Fibroblast of gingiva (primary cell): ENCODE measurements around the gene SUN1.
"Not testable (repeated sequence)": the region's sequence is repeated elsewhere in the genome, so short reads cannot be mapped to it uniquely, and the experiment has no call there.

Experiments
- DNase-seq: peaks from one replicate; pipeline ENCODE4 v3.0.0-alpha.2; 2011; ENCODE audit warnings: low read depth

SUN1 gene

GRCh38 chr7:920351-921070 lies 88.2 kb downstream of the SUN1 start:
- no peak for DNase-seq

DNA sequence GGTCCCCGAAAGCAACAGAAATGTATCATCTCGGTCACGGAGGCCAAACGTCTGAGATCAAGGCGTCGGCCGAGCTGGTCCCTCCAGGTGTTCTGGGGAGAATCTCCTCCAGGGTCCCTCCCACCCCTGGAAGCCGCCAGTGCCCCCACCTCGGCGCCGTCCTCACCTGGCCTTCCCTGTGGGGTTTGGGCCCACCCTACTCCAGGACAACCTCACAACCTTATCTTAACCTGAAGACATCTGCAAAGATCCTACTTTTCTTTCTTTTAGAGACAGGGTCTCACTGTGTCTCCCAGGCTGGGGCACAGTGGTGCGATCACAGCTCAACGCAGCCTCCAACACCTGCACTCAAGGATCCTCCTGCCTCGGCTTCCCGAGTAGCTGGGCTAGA lies 88.8 kb downstream of the SUN1 start:
- DNase-seq = no peak

DNA sequence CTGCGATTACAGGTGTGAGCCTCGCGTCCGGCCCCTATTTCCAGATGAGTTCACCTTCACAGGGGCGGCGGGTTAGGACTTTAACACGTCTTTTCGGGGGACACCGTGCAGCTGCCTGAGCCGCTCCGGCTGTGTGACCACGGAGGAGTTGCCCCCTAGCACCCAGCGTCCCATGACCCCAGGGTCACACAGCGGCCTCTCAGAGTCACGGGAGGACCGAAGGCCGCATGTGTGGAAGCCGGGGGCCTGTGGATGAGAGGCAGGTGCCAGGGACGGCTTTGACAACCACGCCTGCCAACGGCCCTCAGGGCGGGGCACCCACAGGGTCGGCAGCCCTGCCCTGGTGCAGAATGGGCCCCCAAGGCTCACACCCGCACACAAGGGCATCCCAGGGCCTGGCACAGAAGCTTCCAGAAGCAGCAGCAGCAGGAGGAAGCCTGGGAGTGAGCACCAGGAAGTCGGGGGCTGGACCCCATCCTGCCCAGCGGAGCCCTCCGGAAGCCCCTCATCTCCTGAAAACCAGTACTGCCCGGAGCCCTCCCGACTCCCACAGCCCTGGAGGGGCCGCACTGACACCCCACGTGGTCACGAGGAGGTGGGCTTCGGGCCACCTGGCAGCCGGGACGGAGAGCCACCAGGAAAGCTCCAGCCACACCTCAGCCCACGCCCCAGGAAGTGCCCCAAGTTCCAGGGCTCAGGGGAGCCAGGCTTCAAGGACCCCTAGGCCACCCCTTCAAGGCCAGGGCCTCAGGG lies 89.5 kb downstream of the SUN1 start:
- no peak for DNase-seq

DNA sequence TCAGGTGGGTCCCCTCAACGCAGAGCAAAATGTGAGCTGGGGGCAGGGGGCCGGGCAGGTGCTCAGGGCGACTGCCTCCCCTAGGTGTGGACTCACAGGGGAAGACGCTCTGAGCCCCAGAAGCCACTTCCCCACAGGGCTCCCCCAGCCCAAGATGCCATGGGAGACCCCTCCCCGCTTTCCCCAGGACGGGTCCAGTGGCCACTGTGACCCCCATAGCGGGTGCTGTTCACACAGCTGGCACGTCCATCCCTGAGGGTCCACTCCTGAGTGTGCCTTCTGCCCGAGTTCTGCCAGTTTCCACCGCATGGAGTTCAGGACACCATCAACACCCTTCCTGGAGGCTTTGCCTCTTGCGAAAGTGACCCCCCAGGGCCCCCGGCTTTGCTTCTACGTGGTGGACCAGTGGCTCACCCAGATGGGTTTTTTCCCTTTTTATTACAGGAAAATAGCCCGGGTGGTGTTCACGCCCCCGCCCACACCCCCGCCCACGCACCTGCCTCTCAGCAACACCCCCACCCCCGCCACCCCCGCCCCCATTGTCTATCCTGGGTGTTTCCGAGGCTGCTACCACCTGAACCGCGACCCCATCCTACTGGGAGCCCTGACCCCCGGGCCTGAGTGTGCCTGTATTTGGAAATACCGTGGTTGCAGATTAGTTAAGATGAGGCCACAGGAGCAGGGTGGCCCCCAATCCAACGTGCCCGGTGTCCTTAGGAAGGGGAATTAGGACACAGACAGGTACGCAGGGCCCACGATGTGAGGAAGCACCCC lies 90.2 kb downstream of the SUN1 start:
- no peak for DNase-seq

DNA sequence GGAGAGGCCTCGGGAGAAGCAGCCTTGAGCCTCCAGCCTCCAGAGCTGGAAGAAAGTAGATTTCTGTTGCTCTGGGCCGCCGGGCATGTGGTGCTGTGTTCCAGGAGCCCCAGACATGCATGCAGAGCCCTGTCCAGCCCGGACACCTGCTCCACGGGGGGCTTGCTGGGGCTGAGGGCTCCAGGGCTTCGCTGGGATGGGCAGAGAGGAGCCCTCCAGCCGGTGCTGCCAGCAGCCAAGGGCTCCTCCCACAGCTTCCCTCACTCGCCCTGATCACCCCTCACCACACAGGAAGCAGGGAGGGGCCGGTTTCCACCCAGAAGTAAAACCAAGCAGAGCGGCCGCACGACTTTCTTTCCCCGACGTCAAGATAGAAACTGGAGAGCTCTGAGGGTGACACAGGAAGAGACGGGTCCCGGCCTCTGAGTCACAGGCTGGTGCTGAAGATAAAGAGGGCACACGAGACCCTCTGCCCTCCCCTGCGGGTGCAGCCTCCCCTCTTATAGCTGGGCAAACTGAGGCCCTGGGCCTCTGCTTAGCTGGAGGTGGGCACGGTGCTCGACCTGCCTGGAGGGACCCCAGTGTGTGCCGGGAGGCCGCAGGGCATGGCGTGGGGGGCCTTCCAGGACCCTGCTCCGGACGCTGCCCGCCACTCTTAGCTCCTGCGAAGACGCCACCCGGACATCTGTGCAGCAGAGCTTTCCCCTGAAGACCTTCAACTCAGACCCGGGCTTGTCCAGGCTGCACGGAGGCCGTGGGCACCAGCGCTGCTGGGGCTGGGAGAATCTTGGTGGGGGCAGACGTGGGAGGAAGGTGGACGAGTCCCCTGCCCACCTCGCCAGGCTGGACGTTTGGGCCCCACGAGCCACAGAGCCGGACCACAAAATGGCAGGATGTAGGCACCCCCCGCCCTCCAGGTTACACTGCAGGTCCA lies 91.1 kb downstream of the SUN1 start:
- no peak for DNase-seq

GRCh38 chr7:924042-924441 lies 91.8 kb downstream of the SUN1 start:
- not testable (repeated sequence) for DNase-seq
